HL-60 (cell line): ENCODE results near the gene PRDM16.

Experiments
- DNase-seq, 2 experiments: peaks; one replicate each; pipeline ENCODE4 v3.0.0-alpha.2; 2010 to 2020; ENCODE audit warnings: low read depth in 1 of 2, low spot score in 1 of 2
- H3K27ac ChIP-seq: fragments of 250-450 bp; sonication (Bioruptor Pico); replicated peaks from 2 replicates; pipeline ENCODE4 v1.5.1; 2020; ENCODE audit warnings: mild to moderate bottlenecking, moderate library complexity
- H3K27me3 ChIP-seq: fragments of 250-450 bp; sonication (Bioruptor Pico); 2 replicates; pipeline ENCODE4 v1.5.1; 2021; ENCODE audit warnings: mild to moderate bottlenecking, moderate library complexity; ENCODE audit not compliant: insufficient read depth, poor library complexity, severe bottlenecking
- H3K4me3 ChIP-seq: replicated peaks from 2 replicates; pipeline ENCODE4 v1.5.1; 2011; ENCODE audit warnings: mild to moderate bottlenecking, control low read depth, low read length; ENCODE audit not compliant: insufficient read depth
- CTCF ChIP-seq: IDR thresholded peaks from one replicate; pipeline ENCODE4 v1.5.1; 2011; ENCODE audit warnings: low read length, control low read depth, inconsistent platforms; ENCODE audit not compliant: insufficient read depth
- GABPA ChIP-seq: IDR thresholded peaks from 2 replicates; pipeline ENCODE4 v1.6.1; 2012; ENCODE audit warnings: low read depth
- POLR2AphosphoS5 ChIP-seq: IDR thresholded peaks from 2 replicates; pipeline ENCODE4 v1.6.1; 2012; ENCODE audit warnings: low read depth
- REST ChIP-seq: IDR thresholded peaks from 2 replicates; pipeline ENCODE4 v1.6.1; 2012; ENCODE audit warnings: low read depth; ENCODE audit not compliant: insufficient replicate concordance
- SPI1 ChIP-seq: IDR thresholded peaks from 2 replicates; pipeline ENCODE4 v1.6.1; 2012; ENCODE audit warnings: low read depth, mild to moderate bottlenecking, borderline replicate concordance

The PRDM16 gene

GRCh38 chr1:3305156-3305555, 236.2 kb downstream of the PRDM16 start:
- Histone ChIP-seq H3K4me3 (no peak overlapping the region), H3K27me3 (no peaks in the 10 kb centered on the region), H3K27ac (no peak overlapping the region)
- DNase-seq: no peak
- no peak for TF ChIP-seq POLR2AphosphoS5
- no peak for TF ChIP-seq REST
- TF ChIP-seq GABPA: no peak
- no peak for TF ChIP-seq CTCF
- TF ChIP-seq SPI1: no peak

- TF ChIP-seq CTCF (no peak), REST (no peak), SPI1 (no peak), GABPA (no peak), POLR2AphosphoS5 (no peak)
- no peak overlapping the region for H3K4me3 ChIP-seq
- no peaks in the 10 kb centered on the region for H3K27me3 ChIP-seq
- no peak for DNase-seq
- no peak overlapping the region for H3K27ac ChIP-seq
Measured at GRCh38 chr1:3306583-3307291, 237.7 kb downstream of the PRDM16 start.

- TF ChIP-seq POLR2AphosphoS5 (no peak), GABPA (no peak), SPI1 (no peak), REST (no peak), CTCF (no peak)
- no peaks in the 10 kb centered on the region for H3K27me3 ChIP-seq
- no peak for DNase-seq
- no peak overlapping the region for H3K4me3 ChIP-seq
- no peak overlapping the region for H3K27ac ChIP-seq
Measured at GRCh38 chr1:3307359-3307758, 238.4 kb downstream of the PRDM16 start.
